Measurements from ENCODE around the gene NCOR1. TPM values are rescaled to one million over a fixed set of nuclear protein-coding genes. Genes with fewer than 3 reads are reported as not detected.
A peak's percentile ranks its signal among the peaks of the same experiment; 100 is the strongest.

Gene NCOR1
- polyA plus RNA-seq, 3 donors, result 23.2 to 47.0 (median 37.9) TPM

GRCh38 chr17:16135461-16135860, 79.9 kb downstream of the NCOR1 start:
- H3K27me3 Mint-ChIP-seq (ENCODE audit: low read depth in 3 of 3), result no peaks in the 10 kb centered on the region
- Histone ChIP-seq H4K20me1 (ENCODE audit: insufficient read depth, low read length) (peaks cover 6% of the 10 kb centered on the region), H3K9ac (ENCODE audit: insufficient read depth, low read length, poor library complexity, severe bottlenecking) (no peak overlapping the region), H3K27me3 (ENCODE audit: control insufficient read depth in 2 of 2, insufficient read depth in 2 of 2, low read length in 2 of 2) (no peaks in the 10 kb centered on the region), H3K4me1 (ENCODE audit: control insufficient read depth in 1 of 2, insufficient read depth in 2 of 2, low read length in 2 of 2) (no peaks in the 10 kb centered on the region), H3K4me2 (replicated peaks; ENCODE audit: extremely low read depth, low read length, poor library complexity, severe bottlenecking) (no peak overlapping the region), H3K4me3 (replicated peaks in 1 of 3; ENCODE audit: low read depth in 2 of 3, low read length in 3 of 3) (no peak overlapping the region), H3K79me2 (ENCODE audit: insufficient read depth, low read length) (no peaks in the 10 kb centered on the region), H3K9me3 (replicated peaks in 1 of 2; ENCODE audit: control insufficient read depth in 1 of 2, insufficient read depth in 1 of 2, low read length in 2 of 2) (no peaks in the 10 kb centered on the region), H3K27ac (ENCODE audit: low read depth in 1 of 2, low read length in 2 of 2) (no peak overlapping the region), H3K36me3 (replicated peaks in 1 of 2; ENCODE audit: control insufficient read depth in 1 of 2, insufficient read depth in 2 of 2, low read length in 2 of 2) (peaks cover 78 to 98% of the 10 kb centered on the region in 2 donors), H2AFZ (ENCODE audit: insufficient read depth, low read depth, low read length, poor library complexity, severe bottlenecking) (no peak overlapping the region)
- no peak overlapping the region for H3K4me3 Mint-ChIP-seq
- peaks cover 0 to 2% (median 0%) of the 10 kb centered on the region in 7 donors for H3K9me3 Mint-ChIP-seq
- intact Hi-C loops (cut with micrococcal nuclease), result no loop called here
- 100% methylated on average over 3 of the region's 5 CpGs for WGBS (ENCODE audit: insufficient coverage)
- TF ChIP-seq CTCF (IDR thresholded peaks at IDR 0.05), result no peak
- no peaks in the 10 kb centered on the region for H3K4me1 Mint-ChIP-seq
- peaks cover 65 to 89% of the 10 kb centered on the region in 2 donors for H3K36me3 Mint-ChIP-seq
- H3K27ac Mint-ChIP-seq, result peak overlapping the region in 1 of 7 donors; percentile 31
- DNase-seq, result no peak

- intact Hi-C loops (cut with micrococcal nuclease), result no loop called here
- WGBS (ENCODE audit: insufficient coverage), result no CpG with 5 or more reads among the region's 3 CpGs
- H3K27ac Mint-ChIP-seq, result no peak overlapping the region
- Histone ChIP-seq H3K9ac (ENCODE audit: insufficient read depth, low read length, poor library complexity, severe bottlenecking) (no peak overlapping the region), H3K36me3 (replicated peaks in 1 of 2; ENCODE audit: control insufficient read depth in 1 of 2, insufficient read depth in 2 of 2, low read length in 2 of 2) (peaks cover 60 to 92% of the 10 kb centered on the region in 2 donors), H3K27me3 (ENCODE audit: control insufficient read depth in 2 of 2, insufficient read depth in 2 of 2, low read length in 2 of 2) (no peaks in the 10 kb centered on the region), H2AFZ (ENCODE audit: insufficient read depth, low read depth, low read length, poor library complexity, severe bottlenecking) (no peak overlapping the region), H4K20me1 (ENCODE audit: insufficient read depth, low read length) (peaks cover 13% of the 10 kb centered on the region), H3K4me3 (replicated peaks in 1 of 3; ENCODE audit: low read depth in 2 of 3, low read length in 3 of 3) (no peak overlapping the region), H3K4me2 (replicated peaks; ENCODE audit: extremely low read depth, low read length, poor library complexity, severe bottlenecking) (no peak overlapping the region), H3K27ac (ENCODE audit: low read depth in 1 of 2, low read length in 2 of 2) (no peak overlapping the region), H3K9me3 (replicated peaks in 1 of 2; ENCODE audit: control insufficient read depth in 1 of 2, insufficient read depth in 1 of 2, low read length in 2 of 2) (no peaks in the 10 kb centered on the region), H3K79me2 (ENCODE audit: insufficient read depth, low read length) (no peaks in the 10 kb centered on the region), H3K4me1 (ENCODE audit: control insufficient read depth in 1 of 2, insufficient read depth in 2 of 2, low read length in 2 of 2) (no peaks in the 10 kb centered on the region)
- no peak overlapping the region for H3K4me3 Mint-ChIP-seq
- no peak for TF ChIP-seq CTCF (IDR thresholded peaks at IDR 0.05)
- no peak for DNase-seq
- no peaks in the 10 kb centered on the region for H3K4me1 Mint-ChIP-seq
- peaks cover 70 to 86% of the 10 kb centered on the region in 2 donors for H3K36me3 Mint-ChIP-seq
- H3K9me3 Mint-ChIP-seq, result peaks cover 0 to 2% (median 0%) of the 10 kb centered on the region in 7 donors
- no peaks in the 10 kb centered on the region for H3K27me3 Mint-ChIP-seq (ENCODE audit: low read depth in 3 of 3)
These were observed 83.7 kb downstream of the NCOR1 start for GRCh38 chr17:16131593-16131992.

Data from CD14-positive monocyte (primary cell).